HEK293 (cell line): ENCODE measurements around the gene FAM83C.

Experiments
- FEZF1 ChIP-seq: fragments of 450-650 bp; formaldehyde crosslinking; IDR thresholded peaks from 2 replicates; pipeline ENCODE4 v1.5.1; 2016; ENCODE audit warnings: missing biosample characterization, missing genetic modification characterization
- KLF1 ChIP-seq: fragments of 450-650 bp; formaldehyde crosslinking; IDR thresholded peaks from 2 replicates; pipeline ENCODE4 v1.5.1; 2016; ENCODE audit warnings: missing biosample characterization, missing genetic modification characterization
- KLF8 ChIP-seq: fragments of 450-650 bp; formaldehyde crosslinking; IDR thresholded peaks from 2 replicates; pipeline ENCODE4 v1.5.1; 2016; ENCODE audit warnings: missing biosample characterization, missing genetic modification characterization
- KLF9 ChIP-seq: fragments of 450-650 bp; formaldehyde crosslinking; IDR thresholded peaks from 2 replicates; pipeline ENCODE4 v1.5.1; 2016; ENCODE audit warnings: missing biosample characterization, missing genetic modification characterization, low read depth
- SP3 ChIP-seq: fragments of 450-650 bp; formaldehyde crosslinking; IDR thresholded peaks from 2 replicates; pipeline ENCODE4 v1.5.1; 2016; ENCODE audit warnings: missing biosample characterization, missing genetic modification characterization
- TRIM28 ChIP-seq: IDR thresholded peaks from 2 replicates; pipeline ENCODE4 v1.6.1; 2011; ENCODE audit warnings: low read length, control low read depth, borderline replicate concordance
- ZBTB20 ChIP-seq: fragments of 450-650 bp; formaldehyde crosslinking; IDR thresholded peaks from 2 replicates; pipeline ENCODE4 v1.5.1; 2016; ENCODE audit warnings: missing biosample characterization, missing genetic modification characterization
- ZFHX2 ChIP-seq: fragments of 450-650 bp; formaldehyde crosslinking; conservative IDR thresholded peaks from 2 replicates; pipeline ENCODE4 v1.5.1; 2016; ENCODE audit warnings: missing biosample characterization, missing genetic modification characterization
- ZFP3 ChIP-seq: fragments of 450-650 bp; formaldehyde crosslinking; IDR thresholded peaks from 2 replicates; pipeline ENCODE4 v1.5.1; 2016; ENCODE audit warnings: low read depth, missing biosample characterization, missing genetic modification characterization
- ZNF140 ChIP-seq: fragments of 450-650 bp; formaldehyde crosslinking; IDR thresholded peaks from 2 replicates; pipeline ENCODE4 v1.5.1; 2016; ENCODE audit warnings: missing biosample characterization, missing genetic modification characterization
- ZNF335 ChIP-seq: fragments of 450-650 bp; formaldehyde crosslinking; conservative IDR thresholded peaks from 2 replicates; pipeline ENCODE4 v1.5.1; 2016; ENCODE audit warnings: missing biosample characterization, missing genetic modification characterization
- ZNF341 ChIP-seq: fragments of 450-650 bp; formaldehyde crosslinking; IDR thresholded peaks from 2 replicates; pipeline ENCODE4; 2016; ENCODE audit warnings: low read depth, missing biosample characterization, missing genetic modification characterization
- ZNF391 ChIP-seq: fragments of 450-650 bp; formaldehyde crosslinking; IDR thresholded peaks from 2 replicates; pipeline ENCODE4 v1.5.1; 2016; ENCODE audit warnings: low read depth, missing biosample characterization, missing genetic modification characterization, borderline replicate concordance
- ZNF394 ChIP-seq: fragments of 450-650 bp; formaldehyde crosslinking; IDR thresholded peaks from 2 replicates; pipeline ENCODE4 v1.5.1; 2016; ENCODE audit warnings: missing biosample characterization, missing genetic modification characterization, mild to moderate bottlenecking, moderate library complexity, borderline replicate concordance
- ZNF521 ChIP-seq: fragments of 450-650 bp; formaldehyde crosslinking; IDR thresholded peaks from 2 replicates; pipeline ENCODE4 v1.5.1; 2017; ENCODE audit warnings: missing biosample characterization, mild to moderate bottlenecking, missing genetic modification characterization
- ZNF610 ChIP-seq: fragments of 450-650 bp; formaldehyde crosslinking; IDR thresholded peaks from 2 replicates; pipeline ENCODE4 v1.5.1; 2016; ENCODE audit warnings: missing biosample characterization, missing genetic modification characterization, borderline replicate concordance
- ZNF621 ChIP-seq: fragments of 450-650 bp; formaldehyde crosslinking; IDR thresholded peaks from 2 replicates; pipeline ENCODE4 v1.5.1; 2017; ENCODE audit warnings: missing biosample characterization, missing genetic modification characterization
- ZNF629 ChIP-seq: fragments of 450-650 bp; formaldehyde crosslinking; IDR thresholded peaks from 2 replicates; pipeline ENCODE4 v1.5.1; 2017; ENCODE audit warnings: missing biosample characterization, missing genetic modification characterization
- ZNF830 ChIP-seq: fragments of 450-650 bp; IDR thresholded peaks from 2 replicates; pipeline ENCODE4 v1.5.0; 2018; ENCODE audit warnings: missing biosample characterization, missing genetic modification characterization, low read depth, mild to moderate bottlenecking, moderate library complexity
- ZXDB ChIP-seq: fragments of 450-650 bp; formaldehyde crosslinking; IDR thresholded peaks from 2 replicates; pipeline ENCODE4 v1.5.1; 2016; ENCODE audit warnings: missing biosample characterization, missing genetic modification characterization
- TF ChIP-seq, protein P1 (sequence below): fragments of 450-650 bp; formaldehyde crosslinking; IDR thresholded peaks from 2 replicates; pipeline ENCODE4 v1.5.1; 2016; ENCODE audit warnings: missing biosample characterization, missing genetic modification characterization
- TF ChIP-seq, protein P2 (sequence below): fragments of 450-650 bp; formaldehyde crosslinking; IDR thresholded peaks from 2 replicates; pipeline ENCODE4 v1.5.1; 2017; ENCODE audit warnings: missing biosample characterization, missing genetic modification characterization
- TF ChIP-seq, protein P3 (sequence below): fragments of 450-650 bp; formaldehyde crosslinking; IDR thresholded peaks from 2 replicates; pipeline ENCODE4 v1.5.1; 2016; ENCODE audit warnings: missing biosample characterization, missing genetic modification characterization
- TF ChIP-seq, protein P4 (sequence below): fragments of 450-650 bp; formaldehyde crosslinking; IDR thresholded peaks from 2 replicates; pipeline ENCODE4 v1.5.1; 2017; ENCODE audit warnings: missing biosample characterization, missing genetic modification characterization
- TF ChIP-seq, protein P5 (sequence below): fragments of 450-650 bp; formaldehyde crosslinking; IDR thresholded peaks from 2 replicates; pipeline ENCODE4 v1.5.1; 2017; ENCODE audit warnings: missing biosample characterization, missing genetic modification characterization
- TF ChIP-seq, protein P6 (sequence below): fragments of 450-650 bp; formaldehyde crosslinking; IDR thresholded peaks from 2 replicates; pipeline ENCODE4 v1.5.1; 2017; ENCODE audit warnings: missing biosample characterization, mild to moderate bottlenecking, missing genetic modification characterization, moderate library complexity

FAM83C gene

DNA sequence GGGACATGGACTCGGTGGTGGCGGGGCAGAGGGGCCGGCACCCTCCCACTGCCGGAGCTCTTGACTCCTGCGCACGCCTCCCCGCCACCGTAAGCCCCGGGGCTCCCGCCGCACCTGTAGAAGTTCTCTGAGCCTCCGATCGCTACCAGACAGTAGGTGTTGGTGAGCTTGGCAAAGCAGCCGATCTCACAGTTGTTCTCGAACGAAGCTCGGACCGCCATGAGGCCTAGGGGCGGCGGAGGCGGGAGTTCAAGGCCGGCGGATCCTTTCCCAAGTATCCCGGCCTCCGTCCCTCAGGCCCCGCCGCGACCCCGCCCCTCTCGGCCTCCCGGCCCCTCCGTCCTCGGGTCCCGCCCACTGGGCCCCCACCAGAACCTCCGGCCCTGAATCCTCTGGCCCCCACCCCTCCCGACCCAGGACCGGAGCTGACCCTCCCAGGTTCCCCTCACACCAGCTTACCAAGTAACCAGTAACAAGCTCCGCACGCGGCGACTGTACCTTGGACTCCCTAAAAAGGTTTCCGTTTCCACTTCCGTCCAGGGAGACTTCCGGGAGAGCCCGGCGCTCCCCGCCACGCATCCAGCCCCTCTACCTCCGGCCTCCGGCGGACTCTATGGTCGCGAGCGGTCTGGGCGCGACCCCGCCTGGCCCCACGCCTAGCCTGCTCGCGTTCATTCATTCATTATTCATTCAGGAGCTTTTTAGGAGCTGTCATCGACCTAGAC is 7.8 kb downstream of the FAM83C start, which contains the start of gene EIF6 (continued):
- peak; percentile 72 for TF ChIP-seq ZFP3 (tag by site-specific recombination)
- TF ChIP-seq ZNF391: no peak
- TF ChIP-seq ZXDB (tag by site-specific recombination): peak; percentile 73
- TF ChIP-seq, protein P1, sequence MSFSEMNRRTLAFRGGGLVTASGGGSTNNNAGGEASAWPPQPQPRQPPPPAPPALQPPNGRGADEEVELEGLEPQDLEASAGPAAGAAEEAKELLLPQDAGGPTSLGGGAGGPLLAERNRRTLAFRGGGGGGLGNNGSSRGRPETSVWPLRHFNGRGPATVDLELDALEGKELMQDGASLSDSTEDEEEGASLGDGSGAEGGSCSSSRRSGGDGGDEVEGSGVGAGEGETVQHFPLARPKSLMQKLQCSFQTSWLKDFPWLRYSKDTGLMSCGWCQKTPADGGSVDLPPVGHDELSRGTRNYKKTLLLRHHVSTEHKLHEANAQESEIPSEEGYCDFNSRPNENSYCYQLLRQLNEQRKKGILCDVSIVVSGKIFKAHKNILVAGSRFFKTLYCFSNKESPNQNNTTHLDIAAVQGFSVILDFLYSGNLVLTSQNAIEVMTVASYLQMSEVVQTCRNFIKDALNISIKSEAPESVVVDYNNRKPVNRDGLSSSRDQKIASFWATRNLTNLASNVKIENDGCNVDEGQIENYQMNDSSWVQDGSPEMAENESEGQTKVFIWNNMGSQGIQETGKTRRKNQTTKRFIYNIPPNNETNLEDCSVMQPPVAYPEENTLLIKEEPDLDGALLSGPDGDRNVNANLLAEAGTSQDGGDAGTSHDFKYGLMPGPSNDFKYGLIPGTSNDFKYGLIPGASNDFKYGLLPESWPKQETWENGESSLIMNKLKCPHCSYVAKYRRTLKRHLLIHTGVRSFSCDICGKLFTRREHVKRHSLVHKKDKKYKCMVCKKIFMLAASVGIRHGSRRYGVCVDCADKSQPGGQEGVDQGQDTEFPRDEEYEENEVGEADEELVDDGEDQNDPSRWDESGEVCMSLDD: 0 out of 2 replicates have a peak, but pooled peaks have one; percentile 12
- TF ChIP-seq ZNF521 (tag by site-specific recombination): no peak
- peak; percentile 80 for TF ChIP-seq ZNF335
- no peak for TF ChIP-seq ZNF140 (tag by site-specific recombination)
- TF ChIP-seq ZNF629 (tag by site-specific recombination): 0 out of 2 replicates have a peak, but pooled peaks have one; percentile 58
- TF ChIP-seq ZBTB20 (tag by site-specific recombination): peak; percentile 52; the same call in 1 of the 2 replicates
- peak; percentile 52; the same call in 1 of the 2 replicates for TF ChIP-seq ZNF610
- TF ChIP-seq, protein P2, sequence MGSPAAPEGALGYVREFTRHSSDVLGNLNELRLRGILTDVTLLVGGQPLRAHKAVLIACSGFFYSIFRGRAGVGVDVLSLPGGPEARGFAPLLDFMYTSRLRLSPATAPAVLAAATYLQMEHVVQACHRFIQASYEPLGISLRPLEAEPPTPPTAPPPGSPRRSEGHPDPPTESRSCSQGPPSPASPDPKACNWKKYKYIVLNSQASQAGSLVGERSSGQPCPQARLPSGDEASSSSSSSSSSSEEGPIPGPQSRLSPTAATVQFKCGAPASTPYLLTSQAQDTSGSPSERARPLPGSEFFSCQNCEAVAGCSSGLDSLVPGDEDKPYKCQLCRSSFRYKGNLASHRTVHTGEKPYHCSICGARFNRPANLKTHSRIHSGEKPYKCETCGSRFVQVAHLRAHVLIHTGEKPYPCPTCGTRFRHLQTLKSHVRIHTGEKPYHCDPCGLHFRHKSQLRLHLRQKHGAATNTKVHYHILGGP: no peak
- TF ChIP-seq KLF8 (tag by site-specific recombination): peak; percentile 91
- TF ChIP-seq, protein P3, sequence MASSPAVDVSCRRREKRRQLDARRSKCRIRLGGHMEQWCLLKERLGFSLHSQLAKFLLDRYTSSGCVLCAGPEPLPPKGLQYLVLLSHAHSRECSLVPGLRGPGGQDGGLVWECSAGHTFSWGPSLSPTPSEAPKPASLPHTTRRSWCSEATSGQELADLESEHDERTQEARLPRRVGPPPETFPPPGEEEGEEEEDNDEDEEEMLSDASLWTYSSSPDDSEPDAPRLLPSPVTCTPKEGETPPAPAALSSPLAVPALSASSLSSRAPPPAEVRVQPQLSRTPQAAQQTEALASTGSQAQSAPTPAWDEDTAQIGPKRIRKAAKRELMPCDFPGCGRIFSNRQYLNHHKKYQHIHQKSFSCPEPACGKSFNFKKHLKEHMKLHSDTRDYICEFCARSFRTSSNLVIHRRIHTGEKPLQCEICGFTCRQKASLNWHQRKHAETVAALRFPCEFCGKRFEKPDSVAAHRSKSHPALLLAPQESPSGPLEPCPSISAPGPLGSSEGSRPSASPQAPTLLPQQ (tag by site-specific recombination): peak; percentile 37; the same call in 1 of the 2 replicates
- TF ChIP-seq TRIM28: no peak
- peak; percentile 49 for TF ChIP-seq KLF1 (tag by site-specific recombination)
- peak; percentile 70 for TF ChIP-seq ZFHX2
- TF ChIP-seq FEZF1: no peak
- peak; percentile 91 for TF ChIP-seq SP3
- no peak for TF ChIP-seq ZNF830 (tag by site-specific recombination)
- TF ChIP-seq ZNF621: no peak
- TF ChIP-seq, protein P4, sequence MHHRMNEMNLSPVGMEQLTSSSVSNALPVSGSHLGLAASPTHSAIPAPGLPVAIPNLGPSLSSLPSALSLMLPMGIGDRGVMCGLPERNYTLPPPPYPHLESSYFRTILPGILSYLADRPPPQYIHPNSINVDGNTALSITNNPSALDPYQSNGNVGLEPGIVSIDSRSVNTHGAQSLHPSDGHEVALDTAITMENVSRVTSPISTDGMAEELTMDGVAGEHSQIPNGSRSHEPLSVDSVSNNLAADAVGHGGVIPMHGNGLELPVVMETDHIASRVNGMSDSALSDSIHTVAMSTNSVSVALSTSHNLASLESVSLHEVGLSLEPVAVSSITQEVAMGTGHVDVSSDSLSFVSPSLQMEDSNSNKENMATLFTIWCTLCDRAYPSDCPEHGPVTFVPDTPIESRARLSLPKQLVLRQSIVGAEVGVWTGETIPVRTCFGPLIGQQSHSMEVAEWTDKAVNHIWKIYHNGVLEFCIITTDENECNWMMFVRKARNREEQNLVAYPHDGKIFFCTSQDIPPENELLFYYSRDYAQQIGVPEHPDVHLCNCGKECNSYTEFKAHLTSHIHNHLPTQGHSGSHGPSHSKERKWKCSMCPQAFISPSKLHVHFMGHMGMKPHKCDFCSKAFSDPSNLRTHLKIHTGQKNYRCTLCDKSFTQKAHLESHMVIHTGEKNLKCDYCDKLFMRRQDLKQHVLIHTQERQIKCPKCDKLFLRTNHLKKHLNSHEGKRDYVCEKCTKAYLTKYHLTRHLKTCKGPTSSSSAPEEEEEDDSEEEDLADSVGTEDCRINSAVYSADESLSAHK (tag by site-specific recombination): no peak
- peak; percentile 99 for TF ChIP-seq ZNF341 (tag by site-specific recombination)
- TF ChIP-seq, protein P5, sequence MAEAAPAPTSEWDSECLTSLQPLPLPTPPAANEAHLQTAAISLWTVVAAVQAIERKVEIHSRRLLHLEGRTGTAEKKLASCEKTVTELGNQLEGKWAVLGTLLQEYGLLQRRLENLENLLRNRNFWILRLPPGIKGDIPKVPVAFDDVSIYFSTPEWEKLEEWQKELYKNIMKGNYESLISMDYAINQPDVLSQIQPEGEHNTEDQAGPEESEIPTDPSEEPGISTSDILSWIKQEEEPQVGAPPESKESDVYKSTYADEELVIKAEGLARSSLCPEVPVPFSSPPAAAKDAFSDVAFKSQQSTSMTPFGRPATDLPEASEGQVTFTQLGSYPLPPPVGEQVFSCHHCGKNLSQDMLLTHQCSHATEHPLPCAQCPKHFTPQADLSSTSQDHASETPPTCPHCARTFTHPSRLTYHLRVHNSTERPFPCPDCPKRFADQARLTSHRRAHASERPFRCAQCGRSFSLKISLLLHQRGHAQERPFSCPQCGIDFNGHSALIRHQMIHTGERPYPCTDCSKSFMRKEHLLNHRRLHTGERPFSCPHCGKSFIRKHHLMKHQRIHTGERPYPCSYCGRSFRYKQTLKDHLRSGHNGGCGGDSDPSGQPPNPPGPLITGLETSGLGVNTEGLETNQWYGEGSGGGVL (tag by site-specific recombination): 0 out of 2 replicates have a peak, but pooled peaks have one; percentile 21
- TF ChIP-seq, protein P6, sequence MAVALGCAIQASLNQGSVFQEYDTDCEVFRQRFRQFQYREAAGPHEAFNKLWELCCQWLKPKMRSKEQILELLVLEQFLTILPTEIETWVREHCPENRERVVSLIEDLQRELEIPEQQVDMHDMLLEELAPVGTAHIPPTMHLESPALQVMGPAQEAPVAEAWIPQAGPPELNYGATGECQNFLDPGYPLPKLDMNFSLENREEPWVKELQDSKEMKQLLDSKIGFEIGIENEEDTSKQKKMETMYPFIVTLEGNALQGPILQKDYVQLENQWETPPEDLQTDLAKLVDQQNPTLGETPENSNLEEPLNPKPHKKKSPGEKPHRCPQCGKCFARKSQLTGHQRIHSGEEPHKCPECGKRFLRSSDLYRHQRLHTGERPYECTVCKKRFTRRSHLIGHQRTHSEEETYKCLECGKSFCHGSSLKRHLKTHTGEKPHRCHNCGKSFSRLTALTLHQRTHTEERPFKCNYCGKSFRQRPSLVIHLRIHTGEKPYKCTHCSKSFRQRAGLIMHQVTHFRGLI (tag by site-specific recombination): peak; percentile 96
- 0 out of 2 replicates have a peak, but pooled peaks have one; percentile 46 for TF ChIP-seq ZNF394 (tag by site-specific recombination)
- peak; percentile 96 for TF ChIP-seq KLF9 (tag by site-specific recombination)
